ENCODE data around the gene TM6SF1.

TM6SF1 gene

DNA sequence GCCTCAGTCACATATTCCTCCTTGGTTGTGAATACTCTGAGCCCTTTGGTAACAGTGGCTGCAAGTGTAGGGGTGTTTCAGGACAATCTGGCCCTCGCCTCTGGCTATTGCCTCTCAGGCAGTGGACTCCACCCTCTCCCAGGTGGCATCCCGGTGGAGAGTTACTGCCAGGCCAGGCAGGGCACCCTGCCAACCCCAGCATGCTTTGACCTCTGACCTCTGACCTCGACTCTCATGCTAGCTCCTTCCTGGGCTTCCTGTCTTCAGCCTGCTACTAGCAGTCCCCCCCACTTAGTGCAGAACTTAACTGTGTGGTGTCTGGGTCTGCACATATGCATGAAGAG lies 5.5 kb downstream of the TM6SF1 start:
- no peak for TF ChIP-seq ZFX (IDR thresholded peaks at IDR 0.05; ENCODE audit: borderline replicate concordance)
- TF ChIP-seq, protein P1, sequence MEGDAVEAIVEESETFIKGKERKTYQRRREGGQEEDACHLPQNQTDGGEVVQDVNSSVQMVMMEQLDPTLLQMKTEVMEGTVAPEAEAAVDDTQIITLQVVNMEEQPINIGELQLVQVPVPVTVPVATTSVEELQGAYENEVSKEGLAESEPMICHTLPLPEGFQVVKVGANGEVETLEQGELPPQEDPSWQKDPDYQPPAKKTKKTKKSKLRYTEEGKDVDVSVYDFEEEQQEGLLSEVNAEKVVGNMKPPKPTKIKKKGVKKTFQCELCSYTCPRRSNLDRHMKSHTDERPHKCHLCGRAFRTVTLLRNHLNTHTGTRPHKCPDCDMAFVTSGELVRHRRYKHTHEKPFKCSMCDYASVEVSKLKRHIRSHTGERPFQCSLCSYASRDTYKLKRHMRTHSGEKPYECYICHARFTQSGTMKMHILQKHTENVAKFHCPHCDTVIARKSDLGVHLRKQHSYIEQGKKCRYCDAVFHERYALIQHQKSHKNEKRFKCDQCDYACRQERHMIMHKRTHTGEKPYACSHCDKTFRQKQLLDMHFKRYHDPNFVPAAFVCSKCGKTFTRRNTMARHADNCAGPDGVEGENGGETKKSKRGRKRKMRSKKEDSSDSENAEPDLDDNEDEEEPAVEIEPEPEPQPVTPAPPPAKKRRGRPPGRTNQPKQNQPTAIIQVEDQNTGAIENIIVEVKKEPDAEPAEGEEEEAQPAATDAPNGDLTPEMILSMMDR (IDR thresholded peaks at IDR 0.05), result no peak
- H3K27ac ChIP-seq, result no peak overlapping the region

DNA sequence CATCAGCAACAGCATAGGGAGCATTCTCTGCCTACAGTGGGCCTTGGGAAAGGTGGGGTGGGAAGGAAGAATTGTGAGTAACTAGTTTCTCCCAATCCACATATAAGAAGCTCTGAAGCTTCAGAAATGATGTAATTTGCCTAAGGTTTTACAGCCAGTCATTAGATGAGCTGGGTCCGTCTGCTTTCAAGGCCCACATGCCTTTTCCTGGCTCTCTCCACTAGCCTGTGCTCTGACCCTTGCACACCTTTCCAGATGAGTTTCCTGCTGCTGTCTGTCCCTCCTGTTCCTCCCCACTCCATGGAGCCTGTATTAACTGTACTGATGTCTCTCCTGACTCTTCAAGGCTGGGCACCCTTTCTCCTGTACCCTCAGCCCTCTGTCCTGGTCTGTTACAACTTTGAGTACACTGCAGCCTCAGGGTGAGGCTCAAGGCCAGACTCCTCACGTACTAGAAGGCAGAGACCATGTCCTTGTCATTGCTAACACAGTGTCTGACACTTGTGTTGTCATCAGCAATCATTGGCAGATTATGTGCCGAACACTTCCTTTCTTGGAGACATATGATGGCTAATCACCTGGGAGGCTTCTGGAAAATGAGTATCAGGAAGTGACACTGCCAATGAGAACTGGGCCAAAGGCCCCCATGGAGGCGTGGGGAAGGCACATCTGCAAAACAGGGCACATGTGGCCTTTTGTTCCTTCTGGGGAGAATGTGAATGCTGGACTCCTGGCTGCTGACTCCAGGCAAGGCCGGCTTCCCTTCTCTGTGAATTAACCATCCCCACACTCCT lies 6.6 kb downstream of the TM6SF1 start:
- no peak overlapping the region for H3K27ac ChIP-seq
- no peak for TF ChIP-seq ZFX (IDR thresholded peaks at IDR 0.05; ENCODE audit: borderline replicate concordance)
- TF ChIP-seq, protein P1 (IDR thresholded peaks at IDR 0.05), result no peak

DNA sequence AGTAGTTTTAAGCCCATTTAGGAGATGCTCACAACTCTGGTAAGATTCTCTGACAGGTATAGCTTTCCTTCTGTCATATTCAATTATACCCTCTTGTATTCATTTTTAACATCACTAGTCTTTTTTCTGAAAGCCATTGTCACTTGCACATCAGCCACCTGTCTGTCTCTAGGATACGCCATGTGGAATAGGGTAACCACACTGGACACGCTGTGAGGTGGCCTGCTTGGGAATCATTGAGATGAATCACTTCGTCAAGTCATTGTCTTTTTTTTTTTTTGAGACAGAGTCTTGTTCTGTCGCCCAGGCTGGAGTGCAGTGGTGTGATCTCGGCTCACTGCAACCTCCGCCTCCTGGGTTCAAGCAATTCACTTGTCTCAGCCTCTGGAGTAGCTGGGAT lies 7.4 kb downstream of the TM6SF1 start:
- TF ChIP-seq, protein P1 (IDR thresholded peaks at IDR 0.05), result no peak
- TF ChIP-seq ZFX (IDR thresholded peaks at IDR 0.05; ENCODE audit: borderline replicate concordance), result no peak
- no peak overlapping the region for H3K27ac ChIP-seq

DNA sequence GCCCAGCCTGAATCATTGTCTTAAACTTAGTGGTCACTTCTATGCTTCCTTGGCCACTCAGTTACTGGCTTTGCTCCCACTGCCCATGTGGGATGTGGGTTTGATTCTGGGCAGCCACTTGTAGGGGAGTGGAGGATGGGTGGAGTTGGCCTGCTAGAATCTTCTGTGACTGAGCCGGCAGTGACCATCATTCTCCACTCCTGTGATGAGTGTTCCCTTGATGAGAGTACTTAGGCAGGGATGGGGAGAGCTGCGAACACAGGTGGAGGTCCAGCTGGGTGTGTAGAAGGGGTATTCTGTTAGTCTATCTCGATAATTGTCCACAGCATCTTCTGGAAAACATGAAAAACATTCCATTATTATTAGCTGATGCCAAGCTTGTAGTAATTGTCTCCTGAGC lies 8.0 kb downstream of the TM6SF1 start:
- H3K27ac ChIP-seq, result no peak overlapping the region
- no peak for TF ChIP-seq ZFX (IDR thresholded peaks at IDR 0.05; ENCODE audit: borderline replicate concordance)
- TF ChIP-seq, protein P1 (IDR thresholded peaks at IDR 0.05), result no peak

DNA sequence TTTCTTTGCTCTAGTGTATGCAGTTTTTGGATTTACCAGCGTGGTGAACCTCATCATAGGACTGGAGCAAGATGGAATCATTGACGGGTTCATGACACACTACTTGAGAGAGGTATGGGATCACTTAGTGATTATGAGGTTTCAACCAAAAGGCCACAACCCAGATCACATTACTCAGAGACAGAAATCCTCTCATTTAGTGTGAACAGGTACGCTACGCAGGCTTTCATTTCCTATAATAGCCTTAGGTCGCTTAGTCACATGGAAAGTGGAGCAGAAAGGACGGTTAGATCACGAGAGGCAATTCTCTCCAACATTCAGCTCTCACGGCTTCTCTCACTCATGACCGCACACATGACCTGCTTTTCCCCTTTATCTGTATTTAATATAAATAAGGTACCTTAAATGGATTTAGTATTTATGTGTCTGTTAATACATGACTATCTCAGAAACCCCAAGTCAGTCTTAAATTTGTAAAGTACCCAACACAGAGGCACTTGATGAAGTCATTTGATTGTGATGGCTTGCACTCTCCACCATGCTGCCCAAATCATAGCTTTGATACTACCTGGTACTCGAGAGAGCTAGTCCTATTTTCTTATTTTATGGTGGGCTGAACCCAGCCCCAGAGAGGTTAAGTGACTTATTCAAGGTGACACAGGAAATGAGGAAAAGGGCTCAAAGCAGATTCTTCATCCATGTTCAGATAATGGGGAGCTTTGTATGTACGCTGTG lies 8.6 kb downstream of the TM6SF1 start:
- H3K27ac ChIP-seq, result no peak overlapping the region
- TF ChIP-seq ZFX (IDR thresholded peaks at IDR 0.05; ENCODE audit: borderline replicate concordance), result no peak

DNA sequence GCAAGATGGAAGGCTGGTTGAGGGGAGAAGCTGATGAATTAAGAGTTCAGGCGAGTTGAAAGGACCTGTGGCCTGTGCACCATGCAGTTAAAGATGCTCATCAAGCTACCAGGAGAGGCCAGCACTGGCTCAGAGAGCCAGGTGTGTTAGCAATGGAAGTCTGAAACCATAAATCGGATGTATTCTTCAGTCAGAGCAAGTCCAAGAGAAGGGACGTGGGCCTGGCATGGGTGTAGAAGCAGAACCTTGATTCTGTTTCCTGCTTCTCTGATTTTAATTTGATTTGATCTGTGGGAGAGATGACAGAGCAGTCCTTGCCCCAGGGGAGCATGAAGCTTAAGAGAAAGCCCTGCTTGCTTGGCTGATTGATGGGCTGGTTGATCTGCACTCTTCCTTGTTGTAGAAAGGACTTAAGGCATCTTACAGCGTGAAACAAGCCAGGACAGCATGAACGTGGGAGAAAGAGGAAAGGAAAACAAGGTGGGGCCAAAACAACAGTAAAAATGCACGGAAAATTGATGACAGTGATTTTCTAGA lies 10.9 kb downstream of the TM6SF1 start:
- no peak overlapping the region for H3K27ac ChIP-seq
- TF ChIP-seq ZFX (IDR thresholded peaks at IDR 0.05; ENCODE audit: borderline replicate concordance), result no peak

DNA sequence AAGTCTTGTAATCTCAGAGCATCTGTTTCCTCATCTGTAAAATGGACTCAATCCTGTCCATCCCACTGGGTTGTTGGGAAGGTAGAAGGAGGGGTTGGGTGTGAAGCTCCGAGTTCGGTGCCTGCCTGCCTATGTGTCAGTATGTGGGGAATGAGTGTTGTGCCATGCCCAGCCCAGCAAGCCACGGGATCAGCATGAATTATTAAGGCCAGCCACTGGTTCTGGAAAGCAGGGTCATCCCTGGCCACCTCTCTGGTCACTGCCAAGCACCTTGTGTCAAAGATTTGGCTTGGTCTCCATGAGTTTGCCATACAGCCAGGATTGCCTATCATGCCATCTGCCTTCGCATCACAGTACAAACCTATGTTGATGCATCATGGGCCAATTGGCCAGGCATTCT lies 11.5 kb downstream of the TM6SF1 start:
- TF ChIP-seq, protein P1 (IDR thresholded peaks at IDR 0.05), result no peak
- no peak for TF ChIP-seq ZFX (IDR thresholded peaks at IDR 0.05; ENCODE audit: borderline replicate concordance)
- no peak overlapping the region for H3K27ac ChIP-seq

DNA sequence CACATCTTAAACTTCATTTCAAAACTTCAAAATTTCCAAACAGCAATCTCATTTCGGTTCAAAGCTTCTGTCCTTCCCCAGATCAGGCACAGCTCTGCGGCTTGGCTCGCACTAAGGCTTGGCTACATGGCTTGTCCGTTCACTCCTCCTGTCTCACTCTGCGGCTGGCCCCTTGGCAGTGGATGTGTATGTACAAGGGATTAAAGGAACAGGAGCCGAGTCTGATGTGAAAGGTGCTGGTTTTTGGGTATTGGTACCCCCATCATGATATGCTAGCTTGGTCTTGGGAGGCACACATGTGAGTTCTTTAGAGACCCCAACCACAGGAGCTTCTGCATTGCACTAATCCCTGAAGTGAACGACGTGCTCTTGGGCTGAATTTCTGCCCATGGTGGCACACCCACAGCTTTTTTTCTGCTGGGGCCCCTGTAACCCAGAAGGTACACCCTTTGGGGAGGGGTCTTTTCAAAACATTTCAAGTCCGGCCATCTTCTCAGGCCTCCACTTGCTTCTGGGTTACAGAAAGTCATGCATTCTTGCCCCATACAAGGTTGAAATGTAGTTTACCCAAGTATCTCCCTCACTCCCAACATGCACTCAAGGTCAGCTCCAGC lies 12.6 kb downstream of the TM6SF1 start:
- TF ChIP-seq, protein P1 (IDR thresholded peaks at IDR 0.05), result no peak
- no peak for TF ChIP-seq ZFX (IDR thresholded peaks at IDR 0.05; ENCODE audit: borderline replicate concordance)
- H3K27ac ChIP-seq, result no peak overlapping the region
